Chondrocyte (in vitro differentiated cells): ENCODE measurements around the gene ZNF80. TPM values are rescaled to one million over a fixed set of nuclear protein-coding genes. Genes with fewer than 3 reads are reported as not detected.

Source experiments
- DNase-seq: peaks from one replicate; pipeline ENCODE4 v3.0.0; 2021; ENCODE audit warnings: mixed read lengths, low spot score
- H3K27ac Mint-ChIP-seq: one replicate; pipeline ENCODE4 v1.8.0; 2021; ENCODE audit warnings: mild to moderate bottlenecking, moderate library complexity, mixed read lengths; ENCODE audit not compliant: unreplicated experiment
- H3K27me3 Mint-ChIP-seq: 2 replicates; pipeline ENCODE4 v1.8.0; 2021; ENCODE audit warnings: low read depth, mixed read lengths
- H3K36me3 Mint-ChIP-seq: 2 replicates; pipeline ENCODE4 v1.8.0; 2021; ENCODE audit warnings: low read depth, mixed read lengths
- H3K4me1 Mint-ChIP-seq: 2 replicates; pipeline ENCODE4 v1.8.0; 2021; ENCODE audit warnings: low read depth, mild to moderate bottlenecking, mixed read lengths
- H3K4me3 Mint-ChIP-seq: one replicate; pipeline ENCODE4 v1.8.0; 2021; ENCODE audit warnings: mild to moderate bottlenecking, moderate library complexity, mixed read lengths; ENCODE audit not compliant: unreplicated experiment
- H3K9me3 Mint-ChIP-seq: 2 replicates; pipeline ENCODE4 v1.8.0; 2021; ENCODE audit warnings: low read depth, mixed read lengths
- CTCF ChIP-seq: fragments of 200-600 bp; sonication (generic); IDR thresholded peaks from 2 replicates; pipeline ENCODE4 v1.5.0; 2021; ENCODE audit warnings: antibody characterized with exemption, mild to moderate bottlenecking, moderate library complexity
- total RNA-seq: library from RNA; stranded (reverse); gene quantifications from 3 replicates; pipeline ENCODE4 v1.2.1, GENCODE V29; 2021

The ZNF80 gene
- total RNA-seq, 1 donor from 2014 or later = not detected

GRCh38 chr3:114192136-114192535 is 45.2 kb downstream of the ZNF80 start:
- H3K27ac Mint-ChIP-seq = no peak overlapping the region
- H3K9me3 Mint-ChIP-seq = no peaks in the 10 kb centered on the region
- no peak for TF ChIP-seq CTCF
- H3K36me3 Mint-ChIP-seq = no peaks in the 10 kb centered on the region
- H3K4me1 Mint-ChIP-seq = no peaks in the 10 kb centered on the region
- DNase-seq = no peak
- peaks cover 6% of the 10 kb centered on the region for H3K27me3 Mint-ChIP-seq
- no peak overlapping the region for H3K4me3 Mint-ChIP-seq

DNA sequence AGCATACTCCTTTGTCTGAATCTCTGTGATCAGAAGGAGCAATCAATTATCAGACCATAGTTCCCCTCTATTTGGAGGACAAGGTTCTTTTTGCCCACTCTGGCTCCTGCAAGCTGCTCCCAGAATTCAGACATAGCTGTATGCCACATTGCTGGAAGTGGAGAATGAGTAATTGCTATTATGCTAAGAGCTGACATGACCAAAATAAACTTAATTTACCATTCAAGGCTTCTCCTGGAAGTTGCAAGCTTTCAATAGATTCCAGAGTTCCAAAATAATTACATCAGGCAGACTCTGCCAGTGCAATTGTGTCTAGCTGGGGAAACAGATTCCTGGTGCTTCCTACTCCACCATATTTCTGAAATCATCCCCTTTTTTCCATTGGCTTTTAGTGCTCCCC is 50.9 kb downstream of the ZNF80 start:
- DNase-seq = no peak
- Mint-ChIP-seq H3K9me3 (peaks cover 16% of the 10 kb centered on the region), H3K4me1 (no peaks in the 10 kb centered on the region), H3K27me3 (peaks cover 19% of the 10 kb centered on the region), H3K27ac (no peak overlapping the region), H3K36me3 (peaks cover 4% of the 10 kb centered on the region), H3K4me3 (no peak overlapping the region)
- no peak for TF ChIP-seq CTCF

Other genes with a start within 250 kb of the ZNF80 start
- gene CCDC191, start 181.1 kb downstream of the ZNF80 start, total RNA-seq = 2.9 to 3.4 TPM (median 3.2 TPM) in 3 replicates
- gene QTRT2, start 180.8 kb downstream of the ZNF80 start, total RNA-seq = 10.2 to 16.3 TPM (median 12.5 TPM) in 3 replicates
- not detected in 3 replicates for gene DRD3, start 58.5 kb downstream of the ZNF80 start, total RNA-seq
- not detected in 3 replicates for gene TIGIT, start 56.5 kb upstream of the ZNF80 start, total RNA-seq